GM18868 (cell line): ENCODE data around the gene ASXL3.

Experiments
- ATAC-seq: cut with Tn5 transposase; IDR thresholded peaks from one replicate; pipeline ENCODE4 v1.9.1; 2021; ENCODE audit warnings: mild to moderate bottlenecking, moderate library complexity; ENCODE audit not compliant: unreplicated experiment

ASXL3 gene

GRCh38 chr18:33577685-33578517 lies at the start of gene ASXL3:
ASXL3 (plus strand) TSS chr18:33578219; CDS start chr18:33578632, 413 bp downstream.
- ATAC-seq, result peak; percentile 64

DNA sequence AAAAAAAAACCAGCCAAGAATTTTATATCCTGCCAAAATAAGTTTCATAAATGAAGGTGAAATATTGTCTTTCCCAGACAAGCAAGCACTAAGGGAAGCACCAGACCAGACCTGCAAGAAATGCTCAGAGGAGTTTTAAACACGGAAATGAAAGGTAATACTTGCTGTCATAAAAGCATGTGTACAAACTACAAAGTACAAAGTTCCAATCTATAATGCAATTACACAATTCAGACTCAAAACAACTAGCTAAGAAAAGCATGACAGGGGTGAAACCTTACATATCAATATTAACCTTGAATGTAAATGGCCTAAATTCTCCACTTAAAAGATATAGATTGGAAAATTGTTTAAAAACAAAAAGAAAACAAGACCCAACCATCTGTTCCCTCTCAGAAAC lies 45.0 kb upstream of the ASXL3 start:
- no peak for ATAC-seq

GRCh38 chr18:33536904-33537303 lies 41.1 kb upstream of the ASXL3 start:
- ATAC-seq, result no peak

- ATAC-seq, result no peak
Observed at GRCh38 chr18:33538418-33539042, 39.5 kb upstream of the ASXL3 start.

- ATAC-seq, result no peak
Observed at GRCh38 chr18:33540392-33540791, 37.6 kb upstream of the ASXL3 start.

GRCh38 chr18:33541316-33541715 lies 36.7 kb upstream of the ASXL3 start:
- ATAC-seq, result no peak

- no peak for ATAC-seq
Observed at GRCh38 chr18:33556846-33557245, 21.2 kb upstream of the ASXL3 start.

- ATAC-seq, result no peak
Observed at GRCh38 chr18:33557706-33558105, 20.3 kb upstream of the ASXL3 start.

GRCh38 chr18:33558529-33558928 lies 19.5 kb upstream of the ASXL3 start:
- ATAC-seq, result no peak

GRCh38 chr18:33560686-33561370 lies 17.2 kb upstream of the ASXL3 start:
- ATAC-seq, result peak; percentile 86

GRCh38 chr18:33562741-33563140 lies 15.3 kb upstream of the ASXL3 start:
- no peak for ATAC-seq

DNA sequence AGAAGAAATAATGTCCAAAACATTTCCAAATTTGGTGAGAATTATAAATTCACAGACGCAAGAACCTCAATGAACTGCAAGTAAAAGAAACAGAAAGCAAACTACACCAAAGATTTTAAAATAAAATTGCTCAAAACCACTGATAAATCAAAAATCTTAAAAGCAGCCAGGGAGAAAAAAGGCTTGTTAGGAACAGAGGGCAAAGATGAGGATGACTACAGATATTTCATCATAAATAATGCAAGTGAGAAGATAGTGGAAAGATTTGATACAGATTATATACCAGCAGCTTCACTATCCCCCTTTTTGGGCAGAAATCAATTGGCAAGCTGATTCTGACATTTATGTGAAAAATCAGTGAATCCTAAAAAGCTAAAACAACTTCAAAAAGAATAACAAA lies 10.3 kb upstream of the ASXL3 start:
- ATAC-seq, result no peak

DNA sequence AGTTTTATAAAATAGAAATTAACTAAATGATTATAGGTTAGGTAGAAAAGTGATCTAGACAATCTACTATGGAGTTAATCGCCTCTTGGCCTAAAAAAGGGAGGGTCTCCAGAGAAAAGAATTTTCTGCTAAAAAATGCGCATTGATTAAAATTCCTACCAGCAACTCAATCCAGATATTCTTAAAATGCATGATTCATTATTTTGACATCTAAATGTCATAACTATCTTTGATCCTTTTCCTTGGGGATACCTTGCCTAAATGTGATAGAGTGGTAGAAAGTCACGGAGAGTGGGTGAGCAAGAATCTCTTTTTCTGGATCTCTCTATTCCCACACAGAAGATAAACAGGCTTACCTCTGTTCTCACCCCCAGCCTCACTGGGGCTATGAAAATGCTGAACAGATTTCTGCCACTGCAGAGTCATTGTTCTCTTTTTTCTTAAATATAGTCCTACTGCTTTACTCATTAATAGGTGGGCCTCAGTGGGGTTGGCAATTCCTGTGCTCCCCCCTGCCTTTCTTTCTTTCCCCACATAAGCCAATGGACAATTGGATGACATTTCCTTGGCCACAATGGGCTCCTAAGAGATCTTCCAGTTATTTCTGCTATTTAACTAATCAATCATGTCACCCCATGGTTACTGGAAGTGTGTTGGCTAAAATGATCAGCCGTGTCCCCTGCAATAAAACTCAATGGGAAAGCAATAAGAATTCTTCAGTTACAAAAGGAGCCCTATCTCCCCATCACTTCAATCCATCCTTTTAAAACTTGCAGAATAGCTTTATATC lies 5.8 kb upstream of the ASXL3 start:
- no peak for ATAC-seq

DNA sequence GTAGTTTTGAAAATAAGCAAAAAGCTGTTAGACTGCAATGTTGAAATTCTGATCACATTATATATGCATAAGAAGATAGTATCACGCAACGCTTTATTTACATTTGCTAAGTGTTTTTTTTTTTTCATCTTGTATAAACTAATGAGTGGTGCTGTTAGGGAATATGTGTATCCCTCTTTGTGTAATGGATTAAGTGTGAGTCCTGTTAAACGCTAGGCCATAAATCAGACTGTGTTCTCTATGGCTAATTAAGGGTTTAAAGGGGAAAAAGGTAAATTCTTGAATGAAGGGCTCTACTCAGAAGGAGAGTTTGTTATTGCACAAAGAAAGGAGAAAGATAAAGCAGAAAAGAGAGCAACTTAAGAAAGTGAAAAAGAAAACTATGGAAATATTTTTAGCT lies 4.8 kb upstream of the ASXL3 start:
- no peak for ATAC-seq

DNA sequence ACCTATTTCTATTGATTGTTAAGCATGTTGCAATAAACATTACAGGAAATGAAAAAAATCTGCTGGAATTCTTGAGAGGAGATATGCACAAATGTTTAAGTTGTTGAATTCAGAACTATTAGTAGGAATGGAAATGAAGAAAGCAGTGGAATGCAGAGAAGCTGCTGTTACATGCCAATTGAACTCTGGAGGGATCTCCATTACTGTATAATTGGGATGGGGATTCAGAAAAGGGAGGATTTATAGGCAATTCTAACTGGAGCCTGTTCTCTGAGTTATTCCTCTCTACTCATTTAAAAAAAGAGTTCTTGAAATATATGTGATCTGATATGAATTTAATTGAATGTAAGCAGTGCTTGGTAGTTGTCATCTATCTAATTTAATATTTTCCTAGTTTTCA lies 2.6 kb upstream of the ASXL3 start:
- ATAC-seq, result no peak

- no peak for ATAC-seq
Observed at GRCh38 chr18:33576999-33577646, 896 bp upstream of the ASXL3 start.

DNA sequence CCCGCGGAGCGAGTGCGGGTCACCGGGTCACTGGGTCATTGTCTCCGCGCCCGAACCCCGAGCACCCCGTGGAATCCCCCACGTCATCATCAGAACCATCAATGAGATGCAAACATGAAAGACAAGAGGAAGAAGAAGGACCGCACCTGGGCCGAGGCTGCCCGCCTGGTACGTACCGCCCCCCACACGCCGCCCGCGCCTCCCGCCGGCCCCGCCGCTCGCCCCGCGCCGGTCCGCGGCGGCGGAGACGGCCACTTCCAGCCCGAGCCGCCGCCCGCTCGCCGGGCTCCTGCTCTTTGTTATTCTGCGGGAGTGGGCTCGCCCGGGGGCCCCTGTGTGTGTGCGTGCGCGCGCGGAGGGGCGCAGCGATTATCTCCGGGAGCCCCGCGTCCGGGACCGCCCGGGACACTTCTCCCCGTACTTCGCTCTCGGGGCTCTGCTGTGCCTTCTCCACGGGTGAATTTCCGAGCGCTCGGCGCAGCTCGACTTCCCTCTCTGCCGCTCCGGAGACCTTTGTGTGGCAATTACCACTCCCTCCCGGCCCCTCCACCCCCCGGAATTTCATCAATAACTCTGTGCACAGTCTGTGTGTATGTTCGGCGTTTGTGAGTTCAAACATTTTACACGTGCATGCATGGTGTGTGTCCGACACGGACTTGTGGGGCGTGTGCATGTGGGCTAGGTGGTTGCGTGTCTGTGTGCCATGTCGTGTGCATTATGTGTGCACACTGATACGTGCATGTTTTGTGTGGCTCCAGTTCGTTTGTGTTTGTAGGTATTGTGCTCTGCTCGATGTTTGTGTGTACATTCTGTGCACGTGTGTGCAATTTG lies 714 bp downstream of the ASXL3 start:
- ATAC-seq, result peak; percentile 17

DNA sequence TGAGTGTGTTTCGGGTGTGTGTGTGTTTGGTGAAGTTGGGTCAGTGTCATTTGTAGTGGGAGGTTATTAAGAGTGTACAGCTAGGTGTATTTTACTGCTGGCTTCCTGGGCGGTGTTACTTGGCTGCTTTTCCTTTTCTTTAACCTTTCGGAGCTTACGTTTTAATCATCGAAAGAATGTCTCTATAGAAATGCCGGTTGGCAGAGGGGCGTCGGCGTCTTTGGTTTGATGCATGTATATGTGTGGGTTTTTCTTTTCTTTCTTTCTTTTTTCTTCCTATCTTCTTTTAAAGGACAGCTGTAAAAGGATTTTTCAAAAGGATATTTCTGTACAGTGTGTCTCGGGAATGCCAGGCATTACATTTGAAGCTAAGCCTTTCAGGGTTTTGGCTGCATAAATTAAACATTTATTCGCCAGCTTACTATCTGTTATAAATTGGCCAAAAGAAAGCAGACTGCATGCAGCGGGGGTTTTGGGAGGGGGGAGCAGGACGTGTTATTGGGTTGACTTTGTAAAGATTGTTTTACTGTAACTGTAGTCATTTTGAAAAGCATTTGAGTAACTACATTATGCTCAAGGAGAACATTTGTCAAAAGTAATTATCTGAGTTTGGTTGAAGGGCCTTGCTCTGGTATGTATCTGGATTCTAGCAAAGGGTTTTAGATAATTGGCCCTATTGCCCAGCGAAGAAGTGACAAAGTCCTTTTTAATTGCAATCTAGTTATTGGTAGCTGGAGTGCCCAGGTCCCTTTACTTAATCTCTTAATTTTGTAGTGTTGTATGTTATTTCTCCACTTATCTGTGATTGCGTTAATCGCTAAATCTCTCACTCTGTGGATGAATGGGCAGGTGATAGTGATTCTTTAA lies 1.6 kb downstream of the ASXL3 start:
- ATAC-seq, result no peak

DNA sequence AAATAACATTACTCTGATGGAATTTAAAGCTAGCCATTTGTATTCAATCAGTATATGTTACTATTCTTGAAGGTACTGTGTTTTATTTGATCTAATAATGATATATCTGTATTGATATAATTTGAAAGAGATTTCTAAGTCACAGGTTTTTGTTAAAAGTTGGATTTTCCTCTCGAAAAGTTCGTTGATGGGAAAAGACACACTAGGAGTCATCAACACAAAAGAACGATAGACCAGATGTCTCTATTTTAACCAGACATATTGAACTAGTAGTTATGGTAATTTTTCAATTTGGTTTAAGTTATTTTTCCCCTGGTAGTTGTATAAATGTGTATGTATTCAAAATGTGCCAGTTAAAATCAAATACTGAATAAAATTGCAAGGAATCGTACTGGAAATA lies 2.5 kb downstream of the ASXL3 start:
- ATAC-seq, result no peak
